Spleen (tissue), 11 donors: ENCODE results near the gene TRIML1. TPM values are rescaled to one million over a fixed set of nuclear protein-coding genes. Genes with fewer than 3 reads are reported as not detected.

Experiments
- DNase-seq: peaks from one replicate; pipeline ENCODE4 v3.0.0-alpha.2; 2020
- H3K27ac ChIP-seq, 8 donors: fragments of 200-600 bp; sonication (generic) in 7 of 8; 1 replicate in 4 of 8; 2 replicates in 4 of 8; pipeline versions ENCODE4 v1.5.0 to v1.8.0; 2016 to 2021; ENCODE audit warnings: inconsistent platforms in 4 of 8, mild to moderate bottlenecking in 4 of 8, moderate library complexity in 1 of 8
- H3K27me3 ChIP-seq, 7 donors: fragments of 200-600 bp; sonication (generic) in 6 of 7; replicated peaks in 1 of 7; 1 replicate in 4 of 7; 2 replicates in 3 of 7; pipeline versions ENCODE4 v1.5.0 to v1.8.0; 2016 to 2021; ENCODE audit warnings: inconsistent platforms in 3 of 7, mild to moderate bottlenecking in 1 of 7
- H3K36me3 ChIP-seq, 6 donors: fragments of 200-600 bp; sonication (generic) in 5 of 6; 1 replicate in 4 of 6; 2 replicates in 2 of 6; pipeline versions ENCODE4 v1.5.0 to v1.8.0; 2016 to 2021; ENCODE audit warnings: inconsistent platforms in 2 of 6
- H3K4me1 ChIP-seq, 6 donors: fragments of 200-600 bp; sonication (generic) in 5 of 6; 1 replicate in 3 of 6; 2 replicates in 3 of 6; pipeline versions ENCODE4 v1.5.0 to v1.8.0; 2016 to 2021; ENCODE audit warnings: inconsistent platforms in 3 of 6
- H3K4me3 ChIP-seq, 8 donors: fragments of 200-600 bp; sonication (generic) in 7 of 8; 1 replicate in 4 of 8; 2 replicates in 4 of 8; pipeline versions ENCODE4 v1.5.0 to v1.8.0; 2016 to 2021; ENCODE audit warnings: inconsistent platforms in 4 of 8, mild to moderate bottlenecking in 4 of 8, moderate library complexity in 2 of 8
- H3K9me3 ChIP-seq, 8 donors: fragments of 200-600 bp; sonication (generic) in 7 of 8; 1 replicate in 4 of 8; 2 replicates in 4 of 8; pipeline versions ENCODE4 v1.5.0 to v1.8.0; 2016 to 2021; ENCODE audit warnings: inconsistent platforms in 4 of 8
- POLR2A ChIP-seq, 3 donors: fragments of 450-650 bp; IDR thresholded peaks; one replicate each; pipeline ENCODE4 v1.5.1; 2017; ENCODE audit warnings: antibody characterized with exemption in 3 of 3, mild to moderate bottlenecking in 1 of 3
- POLR2AphosphoS5 ChIP-seq, 3 donors: sonication (generic); formaldehyde crosslinking; IDR thresholded peaks; one replicate each; pipeline ENCODE4 v1.5.1; 2017; ENCODE audit warnings: antibody characterized with exemption in 3 of 3
- WGBS, 5 donors: extraction: QIAGEN DNeasy Blood & Tissue Kit in 3 of 5; methylation state at CpG; one replicate each; pipeline versions ENCODE4 v1.1.5 to v1.1.7; 2013 to 2018; 5-methylcytosine and 5-hydroxymethylcytosine counted together
- intact Hi-C: fragments of 100-400 bp; cut with DNase I; formaldehyde crosslinking; loops from one replicate; pipeline ENCODE4 v1.15.0; 2023; ENCODE audit warnings: low total_unique reads
- polyA plus RNA-seq, 3 donors: library from polyadenylated mRNA; stranded (reverse); fragments of 200-250 nt; gene quantifications; one replicate each; pipeline ENCODE4 v1.2.1, GENCODE V29; 2013
- total RNA-seq, 7 donors: library from RNA; depleted of rRNA in 3 of 7; stranded (reverse); fragments of >200 nt in 3 of 7; fragmentation: NEBNext Ultra II Directional in 4 of 7; extraction: Animal tissue kit (Norgen Biotek cat#: 25700) in 4 of 7; gene quantifications; one replicate each; pipeline versions ENCODE4 v1.1.0 to v1.2.1, GENCODE V29; 2016 to 2021
- TF ChIP-seq, protein P1 (sequence below), 11 experiments: fragments of 200-600 bp in 7 of 11; fragments of 450-650 bp in 4 of 11; sonication (generic) in 4 of 11; IDR thresholded peaks in 8 of 11; conservative IDR thresholded peaks in 3 of 11; 1 replicate in 7 of 11; 2 replicates in 4 of 11; pipeline versions ENCODE4 v1.4.0 to v1.8.0; 2016 to 2021; ENCODE audit warnings: antibody characterized with exemption in 11 of 11, inconsistent platforms in 4 of 11, mild to moderate bottlenecking in 1 of 11
- donor health status: healthy with polysubstance abuse.
- donor health status: DM: no; HTN: no; CAD: no; lungs with moderate emphysema.
- donor health status: DM: no; HTN: no; CAD: no.
- donor health status: Bipolar disorder and iron deficiency.
- donor health status: healthy.
- donor health status: DM: no; HTN: no; CAD: no.
- donor health status: DM: yes; HTN: yes; CAD: no.

Gene TRIML1
- total and polyA plus RNA-seq, 10 donors: not detected

DNA sequence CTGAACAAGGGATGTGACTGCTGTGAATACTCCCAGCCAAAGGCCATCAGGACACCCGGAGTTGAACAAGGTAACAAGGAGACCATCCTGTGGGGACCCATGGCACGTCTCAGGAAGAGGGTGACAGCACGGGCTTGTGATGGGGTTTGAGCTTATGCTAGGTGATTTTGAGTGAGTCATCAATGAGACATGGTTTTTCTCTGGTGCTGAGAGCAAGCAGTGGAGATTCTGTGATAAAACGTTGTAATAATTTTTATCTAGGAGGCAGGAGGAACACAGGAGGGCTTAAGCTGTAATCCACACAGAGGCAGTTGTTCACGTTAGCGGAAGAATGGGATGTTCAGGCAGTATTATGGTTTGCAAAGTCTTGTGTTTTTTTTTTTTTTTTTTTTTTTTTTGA lies 36.0 kb downstream of the TRIML1 start:
- no peaks in the 10 kb centered on the region for H3K4me1 ChIP-seq
- DNase-seq: no peak
- no peak overlapping the region for H3K4me3 ChIP-seq
- H3K9me3 ChIP-seq: peaks cover 0 to 51% (median 8%) of the 10 kb centered on the region in 8 donors
- H3K36me3 ChIP-seq: no peaks in the 10 kb centered on the region
- intact Hi-C loops: no loop called here
- TF ChIP-seq POLR2AphosphoS5 (IDR thresholded peaks at IDR 0.05) (no peak), POLR2A (IDR thresholded peaks at IDR 0.05) (no peak)
- TF ChIP-seq, protein P1, sequence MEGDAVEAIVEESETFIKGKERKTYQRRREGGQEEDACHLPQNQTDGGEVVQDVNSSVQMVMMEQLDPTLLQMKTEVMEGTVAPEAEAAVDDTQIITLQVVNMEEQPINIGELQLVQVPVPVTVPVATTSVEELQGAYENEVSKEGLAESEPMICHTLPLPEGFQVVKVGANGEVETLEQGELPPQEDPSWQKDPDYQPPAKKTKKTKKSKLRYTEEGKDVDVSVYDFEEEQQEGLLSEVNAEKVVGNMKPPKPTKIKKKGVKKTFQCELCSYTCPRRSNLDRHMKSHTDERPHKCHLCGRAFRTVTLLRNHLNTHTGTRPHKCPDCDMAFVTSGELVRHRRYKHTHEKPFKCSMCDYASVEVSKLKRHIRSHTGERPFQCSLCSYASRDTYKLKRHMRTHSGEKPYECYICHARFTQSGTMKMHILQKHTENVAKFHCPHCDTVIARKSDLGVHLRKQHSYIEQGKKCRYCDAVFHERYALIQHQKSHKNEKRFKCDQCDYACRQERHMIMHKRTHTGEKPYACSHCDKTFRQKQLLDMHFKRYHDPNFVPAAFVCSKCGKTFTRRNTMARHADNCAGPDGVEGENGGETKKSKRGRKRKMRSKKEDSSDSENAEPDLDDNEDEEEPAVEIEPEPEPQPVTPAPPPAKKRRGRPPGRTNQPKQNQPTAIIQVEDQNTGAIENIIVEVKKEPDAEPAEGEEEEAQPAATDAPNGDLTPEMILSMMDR (IDR thresholded peaks at IDR 0.05 in 8 of 11, conservative IDR thresholded peaks at IDR 0.05 in 3 of 11): no peak
- H3K27ac ChIP-seq: no peak overlapping the region
- 84 to 91% (median 88%) methylated on average over 6 of the region's 6 CpGs for WGBS, 5 donors
- no peaks in the 10 kb centered on the region for H3K27me3 ChIP-seq

DNA sequence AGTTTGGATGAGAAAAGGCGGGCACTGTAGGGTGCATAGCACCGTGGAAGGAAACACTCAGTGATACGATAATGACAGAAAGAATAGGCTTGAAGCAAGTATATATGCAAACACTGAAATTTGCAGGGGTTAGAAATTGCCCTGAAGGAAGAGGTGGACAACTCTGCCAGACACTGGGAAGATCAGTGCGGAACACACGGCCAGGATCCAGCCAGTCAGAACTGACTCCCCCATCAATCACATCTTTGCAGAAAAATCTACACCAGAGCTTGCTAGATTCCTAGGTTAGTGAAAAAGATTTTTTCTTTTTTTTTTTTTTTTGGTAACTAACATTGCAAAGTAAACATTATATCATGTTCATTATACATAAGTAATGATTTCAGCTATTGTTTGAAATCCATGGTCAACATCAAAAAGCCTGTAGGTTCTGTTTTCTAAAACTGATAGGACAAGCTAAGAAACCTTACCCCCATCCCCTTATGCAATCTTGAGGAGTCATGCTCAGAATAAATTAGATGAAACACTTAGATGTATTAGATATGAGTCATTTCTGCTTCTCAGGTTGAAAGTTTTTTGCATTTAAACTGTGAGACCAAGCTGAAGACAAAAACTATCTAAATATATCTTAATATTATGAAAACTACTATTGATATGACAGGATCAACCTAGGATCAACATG lies 38.9 kb downstream of the TRIML1 start:
- TF ChIP-seq, protein P1 (IDR thresholded peaks at IDR 0.05 in 8 of 11, conservative IDR thresholded peaks at IDR 0.05 in 3 of 11): no peak
- TF ChIP-seq POLR2A (IDR thresholded peaks at IDR 0.05) (no peak), POLR2AphosphoS5 (IDR thresholded peaks at IDR 0.05) (no peak)
- Histone ChIP-seq H3K27me3 (no peaks in the 10 kb centered on the region), H3K4me3 (no peak overlapping the region), H3K4me1 (no peaks in the 10 kb centered on the region), H3K27ac (no peak overlapping the region), H3K9me3 (peaks cover 0 to 49% (median 13%) of the 10 kb centered on the region in 8 donors), H3K36me3 (no peaks in the 10 kb centered on the region)
- intact Hi-C loops: no loop called here
- 79 to 91% (median 89%) methylated on average over 5 of the region's 5 CpGs for WGBS, 5 donors
- DNase-seq: no peak

DNA sequence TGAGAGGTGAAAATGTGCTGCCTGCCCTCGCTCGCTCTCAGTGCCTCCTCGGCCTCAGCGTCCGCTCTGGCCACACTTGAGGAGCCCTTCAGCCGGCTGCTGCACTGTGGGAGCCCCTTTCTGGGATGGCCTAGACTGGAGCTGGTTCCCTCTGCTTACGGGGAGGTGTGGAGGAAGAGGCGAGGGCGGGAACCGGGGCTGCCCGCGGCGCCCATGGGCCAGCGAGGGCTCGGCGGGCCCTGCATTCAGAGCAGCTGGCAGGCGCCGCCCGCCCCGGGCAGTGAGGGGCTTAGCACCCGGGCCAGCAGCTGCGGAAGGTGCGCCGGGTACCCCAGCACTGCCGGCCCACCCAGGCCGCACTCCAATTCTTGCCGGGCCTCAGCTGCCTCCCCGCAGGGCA lies 39.6 kb downstream of the TRIML1 start:
- WGBS, 5 donors: 80 to 98% (median 92%) methylated on average over 6 to 28 of the region's 28 CpGs
- Histone ChIP-seq H3K9me3 (peaks cover 0 to 55% (median 19%) of the 10 kb centered on the region in 8 donors), H3K4me1 (no peaks in the 10 kb centered on the region), H3K36me3 (no peaks in the 10 kb centered on the region), H3K27me3 (no peaks in the 10 kb centered on the region), H3K27ac (no peak overlapping the region), H3K4me3 (no peak overlapping the region)
- no peak for DNase-seq
- intact Hi-C loops: no loop called here
- TF ChIP-seq, protein P1 (IDR thresholded peaks at IDR 0.05 in 8 of 11, conservative IDR thresholded peaks at IDR 0.05 in 3 of 11): no peak
- TF ChIP-seq POLR2AphosphoS5 (IDR thresholded peaks at IDR 0.05) (no peak), POLR2A (IDR thresholded peaks at IDR 0.05) (no peak)

DNA sequence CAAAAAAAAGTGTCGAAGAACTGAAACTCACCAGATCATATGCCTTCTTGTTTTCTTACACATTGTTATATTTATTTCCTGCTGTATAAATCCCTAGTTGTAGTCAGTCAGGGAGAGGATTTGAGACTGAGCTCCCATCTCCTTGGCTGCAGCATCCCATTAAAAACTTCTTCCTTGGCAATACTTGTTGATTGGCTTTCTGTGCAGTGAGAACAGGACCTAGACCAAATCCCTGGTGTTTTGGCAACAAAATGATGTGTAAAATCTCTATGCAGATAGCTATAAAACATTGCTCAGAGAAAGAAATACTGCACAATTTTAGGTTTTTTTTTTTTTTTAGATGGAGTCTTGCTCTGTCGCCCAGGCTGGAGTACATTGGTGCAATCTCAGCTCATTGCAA lies 47.9 kb downstream of the TRIML1 start:
- no peak for DNase-seq

More for the DNA sequence above, 47.9 kb downstream of the TRIML1 start:
- no peaks in the 10 kb centered on the region for H3K27me3 ChIP-seq
- 83 to 96% (median 90%) methylated on average over 2 of the region's 2 CpGs for WGBS, 5 donors
- intact Hi-C loops: no loop called here
- H3K4me1 ChIP-seq: no peaks in the 10 kb centered on the region
- no peak overlapping the region for H3K4me3 ChIP-seq
- no peak overlapping the region for H3K27ac ChIP-seq
- TF ChIP-seq, protein P1 (IDR thresholded peaks at IDR 0.05 in 8 of 11, conservative IDR thresholded peaks at IDR 0.05 in 3 of 11): no peak
- TF ChIP-seq POLR2A (IDR thresholded peaks at IDR 0.05): no peak
- TF ChIP-seq POLR2AphosphoS5 (IDR thresholded peaks at IDR 0.05): no peak
- H3K36me3 ChIP-seq: no peaks in the 10 kb centered on the region
- H3K9me3 ChIP-seq: peaks cover 0 to 25% (median 14%) of the 10 kb centered on the region in 8 donors
